Tibial nerve (tissue), 4 donors: ENCODE measurements around the gene EGFL6. TPM values are rescaled to one million over a fixed set of nuclear protein-coding genes. Genes with fewer than 3 reads are reported as not detected.

Source experiments
- DNase-seq, 2 donors: peaks; one replicate each; pipeline ENCODE4 v3.0.0-alpha.2; 2019; ENCODE audit warnings: low spot score in 2 of 2
- H3K27ac ChIP-seq, 4 donors: fragments of 200-600 bp; sonication (generic) in 3 of 4; one replicate each; pipeline ENCODE4 v1.5.1; 2017 to 2019; ENCODE audit warnings: mild to moderate bottlenecking in 1 of 4
- H3K27me3 ChIP-seq, 2 donors: fragments of 200-600 bp; sonication (generic) in 1 of 2; one replicate each; pipeline versions ENCODE4 v1.5.1 to v1.6.0; 2017 to 2019
- H3K36me3 ChIP-seq, 3 donors: fragments of 200-600 bp; sonication (generic); one replicate each; pipeline ENCODE4 v1.5.1; 2018 to 2019
- H3K4me1 ChIP-seq, 4 donors: fragments of 200-600 bp; sonication (generic) in 3 of 4; one replicate each; pipeline ENCODE4 v1.5.1; 2017 to 2019
- H3K4me3 ChIP-seq, 4 donors: fragments of 200-600 bp; sonication (generic) in 3 of 4; one replicate each; pipeline ENCODE4 v1.5.1; 2017 to 2019; ENCODE audit warnings: mild to moderate bottlenecking in 1 of 4, moderate library complexity in 1 of 4
- H3K9me3 ChIP-seq, 4 donors: fragments of 200-600 bp; sonication (generic) in 3 of 4; one replicate each; pipeline ENCODE4 v1.5.1; 2017 to 2019
- EP300 ChIP-seq, 2 donors: sonication (generic); formaldehyde crosslinking; IDR thresholded peaks; one replicate each; pipeline ENCODE4 v1.6.1; 2017; ENCODE audit warnings: antibody characterized with exemption in 2 of 2, mild to moderate bottlenecking in 1 of 2
- POLR2A ChIP-seq, 2 donors: fragments of 450-650 bp; IDR thresholded peaks; one replicate each; pipeline ENCODE4 v1.6.1; 2017; ENCODE audit warnings: antibody characterized with exemption in 2 of 2, mild to moderate bottlenecking in 2 of 2, moderate library complexity in 2 of 2
- WGBS, 2 donors: methylation state at CpG; one replicate each; pipeline ENCODE4 v1.1.5; 2018; 5-methylcytosine and 5-hydroxymethylcytosine counted together
- total RNA-seq, 4 donors: library from RNA; depleted of rRNA; stranded (reverse); fragments of >200 nt; gene quantifications; one replicate each; pipeline ENCODE4 v1.1.0, GENCODE V29; 2016
- TF ChIP-seq, protein P1 (sequence below), 5 experiments: fragments of 200-600 bp in 3 of 5; fragments of 450-650 bp in 2 of 5; sonication (generic) in 3 of 5; IDR thresholded peaks; one replicate each; pipeline ENCODE4 v1.5.1; 2016 to 2019; ENCODE audit warnings: antibody characterized with exemption in 5 of 5, mild to moderate bottlenecking in 3 of 5, moderate library complexity in 2 of 5

EGFL6 gene
- total RNA-seq, 4 donors from 2014 or later = not detected

GRCh38 chrX:13587786-13588477 is 18.5 kb downstream of the EGFL6 start:
- H3K4me1 ChIP-seq = no peaks in the 10 kb centered on the region
- 56% methylated on average over 3 of the region's 3 CpGs for WGBS, 2 donors
- peaks cover 0 to 36% of the 10 kb centered on the region in 2 donors for H3K27me3 ChIP-seq
- no peaks in the 10 kb centered on the region for H3K36me3 ChIP-seq
- no peak overlapping the region for H3K27ac ChIP-seq
- no peak for TF ChIP-seq POLR2A (IDR thresholded peaks at IDR 0.05)
- H3K9me3 ChIP-seq = peaks cover 0 to 4% (median 0%) of the 10 kb centered on the region in 4 donors
- no peak for DNase-seq
- H3K4me3 ChIP-seq = no peak overlapping the region

DNA sequence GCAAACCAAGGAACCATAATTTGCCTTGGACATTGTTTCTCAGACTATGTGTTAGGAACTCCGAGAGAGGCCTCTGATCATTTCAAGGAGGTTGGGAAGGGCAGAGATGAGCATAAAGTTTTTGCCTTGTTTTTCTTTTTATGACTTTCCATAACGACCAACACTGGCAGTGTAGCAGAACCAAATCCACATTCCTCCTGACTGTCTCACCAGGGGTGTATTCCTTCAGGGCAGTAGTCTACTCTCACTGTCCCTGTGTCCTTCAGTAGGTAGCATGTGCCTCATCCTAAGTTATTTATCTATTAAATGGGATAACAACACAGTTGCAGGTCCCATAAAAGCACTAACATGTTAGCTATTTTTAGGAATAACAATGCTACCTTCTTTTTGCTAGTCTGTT is 20.8 kb downstream of the EGFL6 start:
- peaks cover 0 to 4% (median 0%) of the 10 kb centered on the region in 4 donors for H3K9me3 ChIP-seq
- H3K36me3 ChIP-seq = no peaks in the 10 kb centered on the region
- WGBS, 2 donors = 57% methylated on average over 2 of the region's 2 CpGs

DNA sequence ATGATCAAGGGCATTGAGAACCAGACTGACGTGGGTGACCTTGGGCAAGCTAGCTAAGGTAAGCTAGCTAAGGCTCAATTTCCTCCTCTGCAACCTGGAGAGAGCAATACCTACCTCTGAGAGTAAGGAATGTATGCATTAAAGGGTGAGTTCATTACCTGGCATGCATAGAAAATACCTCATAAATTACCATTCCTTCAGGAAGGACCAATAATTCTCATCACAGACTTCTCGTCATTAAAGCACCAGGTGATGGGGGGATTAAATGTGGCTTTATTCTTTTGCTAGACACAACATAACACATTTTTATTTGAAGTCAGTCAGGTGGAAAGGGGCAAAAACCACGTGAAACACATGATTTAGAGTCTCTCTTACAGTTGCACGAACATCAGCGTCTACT is 21.5 kb downstream of the EGFL6 start:
- Histone ChIP-seq H3K27me3 (peaks cover 0 to 55% of the 10 kb centered on the region in 2 donors), H3K36me3 (no peaks in the 10 kb centered on the region), H3K27ac (no peak overlapping the region), H3K4me3 (no peak overlapping the region), H3K9me3 (peaks cover 0 to 4% (median 0%) of the 10 kb centered on the region in 4 donors), H3K4me1 (no peaks in the 10 kb centered on the region)
- no peak for DNase-seq
- 64 to 85% methylated on average over 5 of the region's 5 CpGs for WGBS, 2 donors
- TF ChIP-seq EP300 (IDR thresholded peaks at IDR 0.05) (no peak), POLR2A (IDR thresholded peaks at IDR 0.05) (no peak)
- TF ChIP-seq, protein P1, sequence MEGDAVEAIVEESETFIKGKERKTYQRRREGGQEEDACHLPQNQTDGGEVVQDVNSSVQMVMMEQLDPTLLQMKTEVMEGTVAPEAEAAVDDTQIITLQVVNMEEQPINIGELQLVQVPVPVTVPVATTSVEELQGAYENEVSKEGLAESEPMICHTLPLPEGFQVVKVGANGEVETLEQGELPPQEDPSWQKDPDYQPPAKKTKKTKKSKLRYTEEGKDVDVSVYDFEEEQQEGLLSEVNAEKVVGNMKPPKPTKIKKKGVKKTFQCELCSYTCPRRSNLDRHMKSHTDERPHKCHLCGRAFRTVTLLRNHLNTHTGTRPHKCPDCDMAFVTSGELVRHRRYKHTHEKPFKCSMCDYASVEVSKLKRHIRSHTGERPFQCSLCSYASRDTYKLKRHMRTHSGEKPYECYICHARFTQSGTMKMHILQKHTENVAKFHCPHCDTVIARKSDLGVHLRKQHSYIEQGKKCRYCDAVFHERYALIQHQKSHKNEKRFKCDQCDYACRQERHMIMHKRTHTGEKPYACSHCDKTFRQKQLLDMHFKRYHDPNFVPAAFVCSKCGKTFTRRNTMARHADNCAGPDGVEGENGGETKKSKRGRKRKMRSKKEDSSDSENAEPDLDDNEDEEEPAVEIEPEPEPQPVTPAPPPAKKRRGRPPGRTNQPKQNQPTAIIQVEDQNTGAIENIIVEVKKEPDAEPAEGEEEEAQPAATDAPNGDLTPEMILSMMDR (IDR thresholded peaks at IDR 0.05) = no peak

More for the DNA sequence above, 20.8 kb downstream of the EGFL6 start:
- H3K27me3 ChIP-seq = peaks cover 0 to 55% of the 10 kb centered on the region in 2 donors
- no peak overlapping the region for H3K4me3 ChIP-seq
- no peaks in the 10 kb centered on the region for H3K4me1 ChIP-seq
- no peak for DNase-seq
- H3K27ac ChIP-seq = no peak overlapping the region
- TF ChIP-seq POLR2A (IDR thresholded peaks at IDR 0.05) = no peak

GRCh38 chrX:13597874-13598273 is 28.5 kb downstream of the EGFL6 start:
- 58 to 68% methylated on average over 4 of the region's 4 CpGs for WGBS, 2 donors
- H3K36me3 ChIP-seq = no peaks in the 10 kb centered on the region
- no peak for DNase-seq
- no peak overlapping the region for H3K27ac ChIP-seq
- no peak for TF ChIP-seq EP300 (IDR thresholded peaks at IDR 0.05)
- TF ChIP-seq, protein P1 (IDR thresholded peaks at IDR 0.05) = no peak
- H3K27me3 ChIP-seq = peaks cover 0 to 47% of the 10 kb centered on the region in 2 donors
- no peaks in the 10 kb centered on the region for H3K4me1 ChIP-seq
- no peak overlapping the region for H3K4me3 ChIP-seq
- no peaks in the 10 kb centered on the region for H3K9me3 ChIP-seq

DNA sequence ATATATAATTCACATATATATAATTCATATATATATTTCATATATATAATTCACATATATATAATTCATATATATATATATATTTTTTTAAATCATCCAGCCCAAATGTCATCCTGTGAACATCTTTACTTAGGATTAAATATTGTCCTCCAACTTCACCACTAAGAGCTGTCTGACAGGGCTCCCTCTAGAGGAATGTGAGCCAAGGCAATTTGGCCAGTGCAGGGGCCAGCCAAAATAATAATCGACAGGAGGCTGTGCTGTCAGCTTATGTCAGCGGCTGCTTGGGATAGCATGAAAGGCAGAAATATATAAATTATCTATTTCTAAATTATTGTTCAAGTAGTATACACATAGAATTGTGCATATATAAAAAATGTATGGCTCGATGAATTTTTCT is 29.5 kb downstream of the EGFL6 start:
- Histone ChIP-seq H3K9me3 (no peaks in the 10 kb centered on the region), H3K4me3 (no peak overlapping the region), H3K36me3 (no peaks in the 10 kb centered on the region), H3K27me3 (peaks cover 0 to 48% of the 10 kb centered on the region in 2 donors), H3K4me1 (no peaks in the 10 kb centered on the region), H3K27ac (no peak overlapping the region)
- TF ChIP-seq, protein P1 (IDR thresholded peaks at IDR 0.05) = no peak
- no peak for TF ChIP-seq POLR2A (IDR thresholded peaks at IDR 0.05)
- TF ChIP-seq EP300 (IDR thresholded peaks at IDR 0.05) = no peak
- WGBS, 2 donors = 67 to 80% methylated on average over 3 of the region's 3 CpGs
- DNase-seq = no peak

GRCh38 chrX:13599491-13599890 is 30.1 kb downstream of the EGFL6 start:
- DNase-seq = no peak
- WGBS, 2 donors = 91 to 93% methylated on average over 1 of the region's 1 CpG

More at GRCh38 chrX:13599491-13599890, 30.1 kb downstream of the EGFL6 start:
- Histone ChIP-seq H3K36me3 (no peaks in the 10 kb centered on the region), H3K9me3 (no peaks in the 10 kb centered on the region), H3K4me3 (no peak overlapping the region), H3K27me3 (peaks cover 0 to 47% of the 10 kb centered on the region in 2 donors), H3K4me1 (no peaks in the 10 kb centered on the region), H3K27ac (no peak overlapping the region)
- TF ChIP-seq EP300 (IDR thresholded peaks at IDR 0.05) = no peak
- TF ChIP-seq, protein P1 (IDR thresholded peaks at IDR 0.05) = no peak
- TF ChIP-seq POLR2A (IDR thresholded peaks at IDR 0.05) = no peak
